IMR-90 (cell line): ENCODE data around the gene CYP24A1. TPM values are rescaled to one million over a fixed set of nuclear protein-coding genes. Genes with fewer than 3 reads are reported as not detected.

Experiments
- ATAC-seq: fragments of 200-7000 bp; cut with Tn5 transposase; 2 replicates; pipeline ENCODE4 v1.9.1; 2020; ENCODE audit warnings: low read depth, mild to moderate bottlenecking, moderate library complexity
- BruUV-seq: library from RNA; stranded (reverse); fragments of 400-500 nt; replicated peaks from 2 replicates; lab custom pipeline; 2021; lab: Mats Ljungman, UMichigan
- CTCF ChIA-PET: fragments of 300-600 bp; formaldehyde crosslinking; extraction: SDS; loops from one replicate; lab custom pipeline; 2021; ENCODE audit warnings: antibody characterized with exemption; lab: Yijun Ruan, JAX
- POLR2A ChIA-PET: fragments of 300-600 bp; sonication (Branson Sonifier 250); formaldehyde crosslinking; loops from one replicate; lab custom pipeline; 2022; ENCODE audit warnings: antibody characterized with exemption; ENCODE audit not compliant: unreplicated experiment; lab: Charles Lee
- DNase-seq: peaks from one replicate; pipeline ENCODE4 v3.0.0; 2013
- H2AFZ ChIP-seq: replicated peaks from 2 replicates; pipeline ENCODE3; 2013; ENCODE audit warnings: low read length, mild to moderate bottlenecking; ENCODE audit not compliant: poor library complexity
- H2AK5ac ChIP-seq: 2 replicates; pipeline ENCODE4 v1.6.1; 2013; ENCODE audit warnings: low read depth, low read length, inconsistent platforms
- H2AK9ac ChIP-seq: replicated peaks from 2 replicates; pipeline ENCODE3; 2013; ENCODE audit warnings: mild to moderate bottlenecking, low read depth, low read length, moderate library complexity; ENCODE audit not compliant: poor library complexity
- H2BK120ac ChIP-seq: 2 replicates; pipeline ENCODE4 v1.6.1; 2013; ENCODE audit warnings: low read depth, low read length, inconsistent platforms
- H2BK15ac ChIP-seq: 3 replicates; pipeline ENCODE4 v1.6.1; 2013; ENCODE audit warnings: low read depth, low read length, inconsistent platforms
- H2BK20ac ChIP-seq: 2 replicates; pipeline ENCODE4 v1.6.1; 2013; ENCODE audit warnings: low read depth, mild to moderate bottlenecking, inconsistent platforms, low read length, moderate library complexity
- H2BK5ac ChIP-seq: 2 replicates; pipeline ENCODE4 v1.6.1; 2013; ENCODE audit warnings: mild to moderate bottlenecking, low read depth, low read length, inconsistent platforms; ENCODE audit not compliant: poor library complexity, severe bottlenecking
- H3K14ac ChIP-seq: replicated peaks from 2 replicates; pipeline ENCODE4 v1.6.1; 2013; ENCODE audit warnings: low read depth, low read length, inconsistent platforms
- H3K18ac ChIP-seq: 2 replicates; pipeline ENCODE4 v1.6.1; 2013; ENCODE audit warnings: low read depth, low read length, control low read depth
- H3K23ac ChIP-seq: 2 replicates; pipeline ENCODE4 v1.6.1; 2013; ENCODE audit warnings: low read depth, low read length, inconsistent platforms
- H3K27ac ChIP-seq: 2 replicates; pipeline ENCODE4 v1.5.1; 2013; ENCODE audit warnings: mild to moderate bottlenecking, control low read depth, low read length; ENCODE audit not compliant: insufficient read depth
- H3K27me3 ChIP-seq: 2 replicates; pipeline ENCODE4 v1.6.1; 2013; ENCODE audit warnings: low read length; ENCODE audit not compliant: control insufficient read depth, insufficient read depth
- H3K36me3 ChIP-seq: 2 replicates; pipeline ENCODE4 v1.6.1; 2013; ENCODE audit warnings: low read length, mixed read lengths; ENCODE audit not compliant: control insufficient read depth, insufficient read depth
- H3K4ac ChIP-seq: 2 replicates; pipeline ENCODE4 v1.6.1; 2013; ENCODE audit warnings: low read depth, low read length, inconsistent platforms
- H3K4me1 ChIP-seq: 2 replicates; pipeline ENCODE4 v1.6.1; 2013; ENCODE audit warnings: low read length, mixed read lengths; ENCODE audit not compliant: control insufficient read depth, insufficient read depth
- H3K4me2 ChIP-seq: 2 replicates; pipeline ENCODE4 v1.6.1; 2013; ENCODE audit warnings: low read depth, mild to moderate bottlenecking, control low read depth, low read length, moderate library complexity
- H3K4me3 ChIP-seq: 2 replicates; pipeline ENCODE4 v1.5.1; 2013; ENCODE audit warnings: low read depth, mild to moderate bottlenecking, control low read depth, low read length, moderate library complexity; ENCODE audit not compliant: insufficient read depth
- H3K56ac ChIP-seq: 2 replicates; pipeline ENCODE4 v1.6.1; 2013; ENCODE audit warnings: low read length, inconsistent platforms; ENCODE audit not compliant: insufficient read depth; ENCODE audit errors: extremely low read depth
- H3K79me1 ChIP-seq, 2 experiments: 2 replicates each; pipeline ENCODE4 v1.6.1; 2013; ENCODE audit warnings: low read length in 2 of 2, inconsistent platforms in 1 of 2, low read depth in 1 of 2
- H3K9ac ChIP-seq: 2 replicates; pipeline ENCODE4 v1.6.1; 2013; ENCODE audit warnings: low read depth, low read length, control low read depth
- H3K9me1 ChIP-seq: 2 replicates; pipeline ENCODE4 v1.6.1; 2013; ENCODE audit warnings: low read length, inconsistent platforms; ENCODE audit not compliant: insufficient read depth
- H3K9me3 ChIP-seq: 2 replicates; pipeline ENCODE4 v1.6.1; 2013; ENCODE audit warnings: low read length; ENCODE audit not compliant: control insufficient read depth, insufficient read depth
- H4K20me1 ChIP-seq: 2 replicates; pipeline ENCODE4 v1.6.1; 2013; ENCODE audit warnings: low read length, inconsistent platforms; ENCODE audit not compliant: insufficient read depth
- H4K5ac ChIP-seq: 2 replicates; pipeline ENCODE4 v1.6.1; 2013; ENCODE audit warnings: mild to moderate bottlenecking, low read depth, low read length, control low read depth
- H4K8ac ChIP-seq, 2 experiments: 2 replicates each; pipeline ENCODE4 v1.6.1; 2013; ENCODE audit warnings: low read depth in 2 of 2, low read length in 2 of 2, control low read depth in 1 of 2, inconsistent platforms in 1 of 2
- H4K91ac ChIP-seq: 2 replicates; pipeline ENCODE4 v1.6.1; 2013; ENCODE audit warnings: low read depth, low read length, inconsistent platforms; ENCODE audit not compliant: insufficient read depth
- CHD1 ChIP-seq: IDR thresholded peaks from 2 replicates; pipeline ENCODE4 v1.6.1; 2012; ENCODE audit warnings: low read depth, low read length, improper control_type of control experiment
- FOS ChIP-seq: fragments of 150-350 bp; IDR thresholded peaks from 2 replicates; pipeline ENCODE4 v1.6.1; 2016; ENCODE audit warnings: low read depth, low read length
- MAZ ChIP-seq: IDR thresholded peaks from 2 replicates; pipeline ENCODE4 v1.6.1; 2012; ENCODE audit warnings: low read depth, mild to moderate bottlenecking, low read length, improper control_type of control experiment, moderate library complexity, borderline replicate concordance
- RCOR1 ChIP-seq: IDR thresholded peaks from 2 replicates; pipeline ENCODE4 v1.6.1; 2012; ENCODE audit warnings: mild to moderate bottlenecking, low read length, improper control_type of control experiment; ENCODE audit not compliant: insufficient replicate concordance
- RFX5 ChIP-seq: IDR thresholded peaks from 2 replicates; pipeline ENCODE4 v1.8.0; 2012; ENCODE audit warnings: low read depth, mild to moderate bottlenecking, low read length, moderate library complexity
- USF2 ChIP-seq: fragments of 150-350 bp; IDR thresholded peaks from 2 replicates; pipeline ENCODE4 v1.6.1; 2017; ENCODE audit warnings: mild to moderate bottlenecking, antibody characterized with exemption, low read length, low read depth
- WGBS, 2 experiments: methylation state at CpG; one replicate each; pipeline versions ENCODE4 v1.1.5 to v1.1.7; 2013; ENCODE audit warnings: missing lambda C conversion rate in 2 of 2; ENCODE audit not compliant: insufficient read length in 1 of 2; ENCODE audit errors: extremely low coverage in 2 of 2; 5-methylcytosine and 5-hydroxymethylcytosine counted together
- dilution Hi-C: fragments of 300-500 bp; cut with HindIII; formaldehyde crosslinking; loops from one replicate; pipeline ENCODE4 v1.14.3; 2018; ENCODE audit warnings: low sequenced_read_pairs; ENCODE audit not compliant: unreplicated experiment
- in situ Hi-C: fragments of 300-500 bp; cut with MboI; formaldehyde crosslinking; loops from 3 replicates; pipeline ENCODE4 v1.14.3; 2019; ENCODE audit warnings: low sequenced_read_pairs, inconsistent platforms, mixed read lengths
- intact Hi-C: fragments of 100-400 bp; cut with micrococcal nuclease; formaldehyde crosslinking; loops from 2 replicates; pipeline ENCODE4 v1.10.0; 2022
- polyA plus RNA-seq, 3 experiments: library from polyadenylated mRNA; depleted of rRNA; stranded (reverse); fragments of >200 nt; gene quantifications; 2 replicates each; pipeline ENCODE4 v1.2.3, GENCODE V29; 2012; ENCODE audit warnings: low replicate concordance in 1 of 3
- total RNA-seq: library from RNA; depleted of rRNA; stranded (reverse); fragments of >200 nt; gene quantifications from 2 replicates; pipeline ENCODE4 v1.2.3, GENCODE V29; 2012
- TF ChIP-seq, protein P1 (sequence below): conservative IDR thresholded peaks from 2 replicates; pipeline ENCODE4 v1.5.1; 2012; ENCODE audit warnings: mild to moderate bottlenecking, low read depth, low read length, improper control_type of control experiment

CYP24A1 gene
- total and polyA plus RNA-seq, 2 of the 4 experiments (the other 2 are of a cell fraction) = not detected

DNA sequence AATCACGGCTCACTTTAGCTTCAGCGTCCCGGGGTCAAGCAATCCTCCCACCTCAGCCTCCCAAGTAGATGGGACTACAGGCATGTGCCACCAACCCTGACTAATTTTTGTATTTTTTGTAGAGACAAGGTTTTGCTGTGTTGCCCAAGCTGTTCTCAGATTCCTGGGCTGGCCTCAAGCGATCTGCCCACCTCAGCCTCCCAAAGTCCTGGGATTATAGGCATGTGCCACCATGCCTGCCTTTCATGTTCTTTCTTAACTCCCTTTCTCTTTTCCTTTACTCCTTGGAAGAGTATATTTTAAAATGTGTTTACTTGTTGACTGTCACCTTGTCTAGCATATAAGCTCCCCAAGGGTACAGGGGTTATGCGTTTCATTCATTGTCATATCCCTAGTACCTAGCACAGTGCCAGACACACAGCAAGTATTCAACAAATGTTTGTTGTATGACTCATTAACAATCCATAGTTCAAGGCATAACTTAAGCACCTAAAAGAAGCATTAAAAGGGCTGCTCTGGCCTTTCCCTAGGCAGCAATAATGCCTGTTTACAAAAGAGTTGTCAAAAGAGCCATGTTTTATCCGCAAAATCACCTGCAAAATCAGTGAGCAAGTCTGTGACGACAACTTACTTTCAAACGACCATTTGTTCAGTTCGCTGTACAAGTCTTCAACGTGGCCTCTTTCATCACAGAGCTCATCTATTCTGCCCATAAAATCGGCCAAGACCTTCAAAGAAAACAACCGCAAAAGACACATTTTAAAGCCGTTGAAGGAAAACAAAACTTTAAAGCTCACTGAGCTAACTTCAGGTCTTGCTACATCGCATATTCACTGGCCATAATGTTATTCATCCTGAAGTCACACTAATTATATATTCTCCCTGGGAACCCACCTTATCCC lies 4.6 kb downstream of the CYP24A1 start:
- no peak for ATAC-seq
- intact Hi-C loops (no loop called here), in situ Hi-C loops (no loop called here), dilution Hi-C loops (no loop called here)
- no peak overlapping the region for H2BK20ac ChIP-seq
- TF ChIP-seq USF2 (no peak), RFX5 (no peak), MAZ (no peak), RCOR1 (no peak), FOS (no peak), CHD1 (no peak)
- TF ChIP-seq, protein P1, sequence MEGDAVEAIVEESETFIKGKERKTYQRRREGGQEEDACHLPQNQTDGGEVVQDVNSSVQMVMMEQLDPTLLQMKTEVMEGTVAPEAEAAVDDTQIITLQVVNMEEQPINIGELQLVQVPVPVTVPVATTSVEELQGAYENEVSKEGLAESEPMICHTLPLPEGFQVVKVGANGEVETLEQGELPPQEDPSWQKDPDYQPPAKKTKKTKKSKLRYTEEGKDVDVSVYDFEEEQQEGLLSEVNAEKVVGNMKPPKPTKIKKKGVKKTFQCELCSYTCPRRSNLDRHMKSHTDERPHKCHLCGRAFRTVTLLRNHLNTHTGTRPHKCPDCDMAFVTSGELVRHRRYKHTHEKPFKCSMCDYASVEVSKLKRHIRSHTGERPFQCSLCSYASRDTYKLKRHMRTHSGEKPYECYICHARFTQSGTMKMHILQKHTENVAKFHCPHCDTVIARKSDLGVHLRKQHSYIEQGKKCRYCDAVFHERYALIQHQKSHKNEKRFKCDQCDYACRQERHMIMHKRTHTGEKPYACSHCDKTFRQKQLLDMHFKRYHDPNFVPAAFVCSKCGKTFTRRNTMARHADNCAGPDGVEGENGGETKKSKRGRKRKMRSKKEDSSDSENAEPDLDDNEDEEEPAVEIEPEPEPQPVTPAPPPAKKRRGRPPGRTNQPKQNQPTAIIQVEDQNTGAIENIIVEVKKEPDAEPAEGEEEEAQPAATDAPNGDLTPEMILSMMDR = no peak
- no peak overlapping the region for H2AK9ac ChIP-seq
- no peak overlapping the region for H2BK5ac ChIP-seq
- ChIA-PET CTCF (interaction anchor here (1.0 to 1.4 kb wide), 3 partner anchors 11 to 66 kb away, joined by 3 to 6 read pairs (median 5); no protein-coding TSS in a partner anchor), POLR2A (no interaction called here)
- no peaks in the 10 kb centered on the region; the same call in 1 of the 2 replicates for H3K4me1 ChIP-seq
- no peaks in the 10 kb centered on the region for H3K9me1 ChIP-seq
- H3K4me2 ChIP-seq = no peak overlapping the region
- H4K91ac ChIP-seq = no peak overlapping the region
- no peaks in the 10 kb centered on the region for H3K9me3 ChIP-seq
- DNase-seq = no peak
- no peaks in the 10 kb centered on the region for H3K79me1 ChIP-seq
- no peak overlapping the region for H2BK120ac ChIP-seq
- no peak overlapping the region for H2AFZ ChIP-seq
- no peak overlapping the region for H3K18ac ChIP-seq
- no peak overlapping the region for H3K56ac ChIP-seq
- H3K9ac ChIP-seq = no peak overlapping the region
- no peak overlapping the region for H3K4me3 ChIP-seq
- H3K4ac ChIP-seq = no peak overlapping the region
- no peak overlapping the region for H3K14ac ChIP-seq
- H2BK15ac ChIP-seq = no peak overlapping the region
- H2AK5ac ChIP-seq = no peak overlapping the region
- no peak overlapping the region for H4K5ac ChIP-seq
- no peaks in the 10 kb centered on the region for H3K36me3 ChIP-seq
- H4K20me1 ChIP-seq = no peaks in the 10 kb centered on the region; the same call in 1 of the 2 replicates
- no TSS peak for BruUV-seq
- 61% methylated on average over 6 of the region's 14 CpGs; no CpG with 5 or more reads in 1 of the 2 experiments for whole genome bisulfite sequencing, 2 experiments
- H4K8ac ChIP-seq = no peak overlapping the region
- no peak overlapping the region for H3K27ac ChIP-seq
- H3K23ac ChIP-seq = no peak overlapping the region
- H3K27me3 ChIP-seq = peaks cover 62% of the 10 kb centered on the region
